ENCODE results near the gene CDH26. TPM values are rescaled to one million over a fixed set of nuclear protein-coding genes. Genes with fewer than 3 reads are reported as not detected.

The CDH26 gene
- total RNA-seq, 2 experiments from 2014 or later: 0.53 to 0.86 TPM

- H3K36me3 Mint-ChIP-seq (ENCODE audit: low read depth): no peaks in the 10 kb centered on the region
- H3K27ac Mint-ChIP-seq: no peak overlapping the region
- DNase-seq: no peak
- CTCF ChIA-PET: interaction anchor here (1.5 kb wide), 1 partner anchor 47 kb away, joined by 5 read pairs; no protein-coding TSS in a partner anchor
- H3K9me3 Mint-ChIP-seq: no peaks in the 10 kb centered on the region
- peaks cover 22% of the 10 kb centered on the region for H3K27me3 Mint-ChIP-seq
- H3K4me1 Mint-ChIP-seq: peaks cover 27% of the 10 kb centered on the region
- H3K4me3 Mint-ChIP-seq: no peak overlapping the region
- POLR2A ChIA-PET: no interaction called here
Measured at GRCh38 chr20:60010689-60011458, 52.7 kb downstream of the CDH26 start.

- no peaks in the 10 kb centered on the region for H3K9me3 Mint-ChIP-seq
- ChIA-PET CTCF (interaction anchor here (1.5 kb wide), 1 partner anchor 46 kb away, joined by 5 read pairs; no protein-coding TSS in a partner anchor), POLR2A (no interaction called here)
- H3K27ac Mint-ChIP-seq: no peak overlapping the region
- peaks cover 25% of the 10 kb centered on the region for H3K27me3 Mint-ChIP-seq
- H3K36me3 Mint-ChIP-seq (ENCODE audit: low read depth): no peaks in the 10 kb centered on the region
- peaks cover 27% of the 10 kb centered on the region for H3K4me1 Mint-ChIP-seq
- peak; percentile 46 for DNase-seq
- no peak overlapping the region for H3K4me3 Mint-ChIP-seq
Measured at GRCh38 chr20:60011512-60012507, 53.6 kb downstream of the CDH26 start.

- Mint-ChIP-seq H3K27ac (no peak overlapping the region), H3K4me1 (peaks cover 27% of the 10 kb centered on the region), H3K36me3 (ENCODE audit: low read depth) (no peaks in the 10 kb centered on the region), H3K27me3 (peaks cover 33% of the 10 kb centered on the region), H3K9me3 (peaks cover 2% of the 10 kb centered on the region), H3K4me3 (no peak overlapping the region)
- ChIA-PET CTCF (no interaction called here), POLR2A (no interaction called here)
- no peak for DNase-seq
Measured at GRCh38 chr20:60013296-60014139, 55.3 kb downstream of the CDH26 start.

GRCh38 chr20:60016406-60016805, 58.2 kb downstream of the CDH26 start:
- CTCF ChIA-PET: no interaction called here
- H3K27ac Mint-ChIP-seq: no peak overlapping the region
- peaks cover 17% of the 10 kb centered on the region for H3K4me1 Mint-ChIP-seq
- no peak for DNase-seq
- peaks cover 28% of the 10 kb centered on the region for H3K27me3 Mint-ChIP-seq
- no peak overlapping the region for H3K4me3 Mint-ChIP-seq
- peaks cover 2% of the 10 kb centered on the region for H3K9me3 Mint-ChIP-seq
- POLR2A ChIA-PET: no interaction called here
- no peaks in the 10 kb centered on the region for H3K36me3 Mint-ChIP-seq (ENCODE audit: low read depth)

- ChIA-PET POLR2A (no interaction called here), CTCF (no interaction called here)
- peaks cover 2% of the 10 kb centered on the region for H3K9me3 Mint-ChIP-seq
- no peaks in the 10 kb centered on the region for H3K36me3 Mint-ChIP-seq (ENCODE audit: low read depth)
- H3K4me3 Mint-ChIP-seq: no peak overlapping the region
- no peak overlapping the region for H3K27ac Mint-ChIP-seq
- DNase-seq: no peak
- H3K4me1 Mint-ChIP-seq: peaks cover 5% of the 10 kb centered on the region
- H3K27me3 Mint-ChIP-seq: peaks cover 21% of the 10 kb centered on the region
Measured at GRCh38 chr20:60020251-60020650, 62.0 kb downstream of the CDH26 start.

GRCh38 chr20:60021104-60021503, 62.9 kb downstream of the CDH26 start:
- CTCF ChIA-PET: interaction anchor here (0.6 kb wide), 1 partner anchor 72 kb away, joined by 6 read pairs; no protein-coding TSS in a partner anchor
- POLR2A ChIA-PET: interaction anchor here (0.8 kb wide), 1 partner anchor 20 kb away, joined by 3 read pairs; no protein-coding TSS in a partner anchor
- Mint-ChIP-seq H3K27me3 (peaks cover 15% of the 10 kb centered on the region), H3K27ac (no peak overlapping the region), H3K36me3 (ENCODE audit: low read depth) (no peaks in the 10 kb centered on the region), H3K4me3 (no peak overlapping the region), H3K4me1 (peaks cover 5% of the 10 kb centered on the region), H3K9me3 (peaks cover 2% of the 10 kb centered on the region)
- no peak for DNase-seq

- POLR2A ChIA-PET: no interaction called here
- no peak overlapping the region for H3K4me3 Mint-ChIP-seq
- DNase-seq: no peak
- H3K4me1 Mint-ChIP-seq: peaks cover 5% of the 10 kb centered on the region
- CTCF ChIA-PET: interaction anchor here (0.7 kb wide), 1 partner anchor 115 kb away, joined by 3 read pairs; no protein-coding TSS in a partner anchor
- no peak overlapping the region for H3K27ac Mint-ChIP-seq
- H3K9me3 Mint-ChIP-seq: peaks cover 2% of the 10 kb centered on the region
- peaks cover 7% of the 10 kb centered on the region for H3K27me3 Mint-ChIP-seq
- no peaks in the 10 kb centered on the region for H3K36me3 Mint-ChIP-seq (ENCODE audit: low read depth)
Measured at GRCh38 chr20:60022849-60023248, 64.6 kb downstream of the CDH26 start.

- POLR2A ChIA-PET: no interaction called here
Measured at GRCh38 chr20:60024245-60024644, 66.0 kb downstream of the CDH26 start.

GRCh38 chr20:60024801-60025200, 66.6 kb downstream of the CDH26 start:
- Mint-ChIP-seq H3K9me3 (no peaks in the 10 kb centered on the region), H3K27ac (no peak overlapping the region), H3K36me3 (ENCODE audit: low read depth) (no peaks in the 10 kb centered on the region), H3K4me3 (no peak overlapping the region), H3K4me1 (peaks cover 2% of the 10 kb centered on the region), H3K27me3 (no peaks in the 10 kb centered on the region)
- POLR2A ChIA-PET: no interaction called here
- DNase-seq: no peak
- CTCF ChIA-PET: no interaction called here

More at GRCh38 chr20:60024245-60024644, 66.0 kb downstream of the CDH26 start:
- Mint-ChIP-seq H3K27ac (no peak overlapping the region), H3K9me3 (no peaks in the 10 kb centered on the region), H3K36me3 (ENCODE audit: low read depth) (no peaks in the 10 kb centered on the region), H3K27me3 (peaks cover 2% of the 10 kb centered on the region), H3K4me3 (no peak overlapping the region), H3K4me1 (peaks cover 2% of the 10 kb centered on the region)
- no peak for DNase-seq
- CTCF ChIA-PET: no interaction called here

GRCh38 chr20:60026010-60026409, 67.8 kb downstream of the CDH26 start:
- ChIA-PET POLR2A (no interaction called here), CTCF (no interaction called here)
- Mint-ChIP-seq H3K27me3 (no peaks in the 10 kb centered on the region), H3K27ac (no peak overlapping the region), H3K9me3 (no peaks in the 10 kb centered on the region), H3K4me3 (no peak overlapping the region), H3K36me3 (ENCODE audit: low read depth) (no peaks in the 10 kb centered on the region), H3K4me1 (peaks cover 2% of the 10 kb centered on the region)
- no peak for DNase-seq

- H3K4me1 Mint-ChIP-seq: no peaks in the 10 kb centered on the region
- H3K27ac Mint-ChIP-seq: no peak overlapping the region
- ChIA-PET CTCF (no interaction called here), POLR2A (no interaction called here)
- DNase-seq: no peak
- no peak overlapping the region for H3K4me3 Mint-ChIP-seq
- H3K36me3 Mint-ChIP-seq (ENCODE audit: low read depth): no peaks in the 10 kb centered on the region
- peaks cover 1% of the 10 kb centered on the region for H3K27me3 Mint-ChIP-seq
- H3K9me3 Mint-ChIP-seq: peaks cover 1% of the 10 kb centered on the region
Measured at GRCh38 chr20:60030471-60030870, 72.2 kb downstream of the CDH26 start.

GRCh38 chr20:60031107-60031506, 72.9 kb downstream of the CDH26 start:
- ChIA-PET CTCF (no interaction called here), POLR2A (no interaction called here)
- peaks cover 4% of the 10 kb centered on the region for H3K9me3 Mint-ChIP-seq
- no peak overlapping the region for H3K4me3 Mint-ChIP-seq
- no peak for DNase-seq
- H3K4me1 Mint-ChIP-seq: no peaks in the 10 kb centered on the region
- peaks cover 1% of the 10 kb centered on the region for H3K27me3 Mint-ChIP-seq
- H3K36me3 Mint-ChIP-seq (ENCODE audit: low read depth): peaks cover under 1% of the 10 kb centered on the region
- no peak overlapping the region for H3K27ac Mint-ChIP-seq
